WTC11 (cell line): ENCODE data around the gene SULT2B1. TPM values are rescaled to one million over a fixed set of nuclear protein-coding genes. Genes with fewer than 3 reads are reported as not detected.

ENCODE experiments used
- ATAC-seq: fragments of 200-7000 bp; cut with Tn5 transposase; 2 replicates; pipeline ENCODE4 v1.10.0; 2021; ENCODE audit warnings: mild to moderate bottlenecking, moderate library complexity
- CTCF ChIA-PET: fragments of 300-600 bp; sonication (Branson Sonifier 250); formaldehyde crosslinking; loops from one replicate; lab custom pipeline; 2021; ENCODE audit warnings: antibody characterized with exemption; lab: Charles Lee
- POLR2A ChIA-PET: fragments of 350-600 bp; sonication (Branson Sonifier 250); formaldehyde crosslinking; loops from one replicate; lab custom pipeline; 2021; ENCODE audit warnings: antibody characterized with exemption; lab: Charles Lee
- DNase-seq: peaks from one replicate; pipeline ENCODE4 v3.0.0; 2021; ENCODE audit warnings: low spot score
- H3K27ac Mint-ChIP-seq: 2 replicates; pipeline ENCODE4 v1.8.0; 2021; ENCODE audit warnings: mixed read lengths
- H3K27me3 Mint-ChIP-seq: 2 replicates; pipeline ENCODE4 v1.8.0; 2021; ENCODE audit warnings: low read depth, mild to moderate bottlenecking, moderate library complexity, mixed read lengths
- H3K36me3 Mint-ChIP-seq: 2 replicates; pipeline ENCODE4 v1.8.0; 2021; ENCODE audit warnings: mixed read lengths
- H3K4me1 Mint-ChIP-seq: 2 replicates; pipeline ENCODE4 v1.8.0; 2022; ENCODE audit warnings: mixed read lengths
- H3K4me3 Mint-ChIP-seq: 2 replicates; pipeline ENCODE4 v1.8.0; 2021; ENCODE audit warnings: mild to moderate bottlenecking, moderate library complexity, mixed read lengths
- H3K9me3 Mint-ChIP-seq: 2 replicates; pipeline ENCODE4 v1.8.0; 2021; ENCODE audit warnings: mixed read lengths
- AFF4 ChIP-seq: sonication (generic); formaldehyde crosslinking; IDR thresholded peaks from 2 replicates; pipeline ENCODE4 v1.8.1; 2023; ENCODE audit warnings: mild to moderate bottlenecking, missing genetic modification reagents, borderline replicate concordance
- CREM ChIP-seq: sonication (generic); formaldehyde crosslinking; IDR thresholded peaks from 2 replicates; pipeline ENCODE4 v1.8.1; 2022; ENCODE audit warnings: mild to moderate bottlenecking, missing genetic modification reagents, moderate library complexity
- ELF4 ChIP-seq: sonication (generic); formaldehyde crosslinking; IDR thresholded peaks from 2 replicates; pipeline ENCODE4 v1.8.1; 2022; ENCODE audit warnings: low read depth, mild to moderate bottlenecking, moderate library complexity, missing genetic modification reagents
- EMX1 ChIP-seq: fragments of 250-450 bp; sonication (Bioruptor Pico); IDR thresholded peaks from 2 replicates; pipeline ENCODE4 v1.8.0; 2021; ENCODE audit warnings: mild to moderate bottlenecking
- ETV6 ChIP-seq: sonication (generic); formaldehyde crosslinking; IDR thresholded peaks from 2 replicates; pipeline ENCODE4 v1.8.1; 2022; ENCODE audit warnings: mild to moderate bottlenecking, missing genetic modification reagents
- FOXK1 ChIP-seq: sonication (generic); formaldehyde crosslinking; IDR thresholded peaks from 2 replicates; pipeline ENCODE4 v1.8.0; 2022; ENCODE audit warnings: mild to moderate bottlenecking, moderate library complexity, missing genetic modification reagents
- FOXP1 ChIP-seq: sonication (generic); formaldehyde crosslinking; IDR thresholded peaks from 2 replicates; pipeline ENCODE4 v1.8.0; 2022; ENCODE audit warnings: missing genetic modification reagents, mild to moderate bottlenecking, moderate library complexity, borderline replicate concordance
- GRHL2 ChIP-seq: fragments of 250-450 bp; sonication (Bioruptor Pico); IDR thresholded peaks from 2 replicates; pipeline ENCODE4 v1.8.0; 2022; ENCODE audit warnings: mild to moderate bottlenecking, moderate library complexity; ENCODE audit not compliant: insufficient replicate concordance, severe bottlenecking
- IRF2 ChIP-seq: sonication (generic); formaldehyde crosslinking; IDR thresholded peaks from 2 replicates; pipeline ENCODE4 v1.8.0; 2022; ENCODE audit warnings: low read depth, missing genetic modification reagents, borderline replicate concordance
- KAT7 ChIP-seq: sonication (generic); formaldehyde crosslinking; IDR thresholded peaks from 2 replicates; pipeline ENCODE4 v1.8.1; 2023; ENCODE audit warnings: missing genetic modification reagents, mild to moderate bottlenecking, borderline replicate concordance
- MAX ChIP-seq: sonication (generic); formaldehyde crosslinking; IDR thresholded peaks from 2 replicates; pipeline ENCODE4 v1.8.0; 2022; ENCODE audit warnings: mild to moderate bottlenecking, missing genetic modification reagents
- NR1H2 ChIP-seq: sonication (generic); formaldehyde crosslinking; IDR thresholded peaks from 2 replicates; pipeline ENCODE4 v1.9.0; 2021; ENCODE audit warnings: mild to moderate bottlenecking, moderate library complexity, missing genetic modification reagents
- RELA ChIP-seq: sonication (generic); formaldehyde crosslinking; IDR thresholded peaks from 2 replicates; pipeline ENCODE4 v1.8.1; 2022; ENCODE audit warnings: missing genetic modification reagents, mild to moderate bottlenecking, borderline replicate concordance
- RORB ChIP-seq: fragments of 250-450 bp; sonication (Bioruptor Pico); IDR thresholded peaks from 2 replicates; pipeline ENCODE4 v1.9.0; 2021; ENCODE audit warnings: mild to moderate bottlenecking
- ZBTB21 ChIP-seq: sonication (generic); formaldehyde crosslinking; IDR thresholded peaks from 2 replicates; pipeline ENCODE4 v1.8.1; 2023; ENCODE audit warnings: mild to moderate bottlenecking, missing genetic modification reagents, borderline replicate concordance
- ZNF281 ChIP-seq: sonication (generic); formaldehyde crosslinking; IDR thresholded peaks from 2 replicates; pipeline ENCODE4 v1.8.0; 2023; ENCODE audit warnings: mild to moderate bottlenecking, missing genetic modification reagents
- ZNF416 ChIP-seq: fragments of 250-450 bp; sonication (Bioruptor Pico); IDR thresholded peaks from 2 replicates; pipeline ENCODE4 v1.9.0; 2021; ENCODE audit warnings: mild to moderate bottlenecking, inconsistent platforms
- ZNF512 ChIP-seq: sonication (generic); formaldehyde crosslinking; IDR thresholded peaks from 2 replicates; pipeline ENCODE4 v1.8.1; 2022; ENCODE audit warnings: missing genetic modification reagents, borderline replicate concordance
- ZNF671 ChIP-seq: fragments of 250-450 bp; sonication (Bioruptor Pico); IDR thresholded peaks from 2 replicates; pipeline ENCODE4 v1.8.0; 2021; ENCODE audit warnings: mild to moderate bottlenecking
- total RNA-seq: library from RNA; stranded (reverse); gene quantifications from 3 replicates; pipeline ENCODE4 v1.2.3, GENCODE V29; 2021
- TF ChIP-seq, protein P1 (sequence below): fragments of 200-600 bp; IDR thresholded peaks from 2 replicates; pipeline ENCODE4 v1.8.0; 2022; ENCODE audit warnings: antibody characterized with exemption
- TF ChIP-seq, protein P2 (sequence below): sonication (generic); formaldehyde crosslinking; conservative IDR thresholded peaks from 2 replicates; pipeline ENCODE4 v1.8.1; 2022; ENCODE audit warnings: mild to moderate bottlenecking, missing genetic modification reagents
- TF ChIP-seq, protein P3 (sequence below): sonication (generic); formaldehyde crosslinking; IDR thresholded peaks from 2 replicates; pipeline ENCODE4 v1.8.0; 2023; ENCODE audit warnings: missing genetic modification reagents
- TF ChIP-seq, protein P4 (sequence below): sonication (generic); formaldehyde crosslinking; IDR thresholded peaks from 2 replicates; pipeline ENCODE4 v1.8.1; 2023; ENCODE audit warnings: mild to moderate bottlenecking, missing genetic modification reagents

SULT2B1 gene
- total RNA-seq, 1 experiment from 2014 or later, result 0.96 TPM

DNA sequence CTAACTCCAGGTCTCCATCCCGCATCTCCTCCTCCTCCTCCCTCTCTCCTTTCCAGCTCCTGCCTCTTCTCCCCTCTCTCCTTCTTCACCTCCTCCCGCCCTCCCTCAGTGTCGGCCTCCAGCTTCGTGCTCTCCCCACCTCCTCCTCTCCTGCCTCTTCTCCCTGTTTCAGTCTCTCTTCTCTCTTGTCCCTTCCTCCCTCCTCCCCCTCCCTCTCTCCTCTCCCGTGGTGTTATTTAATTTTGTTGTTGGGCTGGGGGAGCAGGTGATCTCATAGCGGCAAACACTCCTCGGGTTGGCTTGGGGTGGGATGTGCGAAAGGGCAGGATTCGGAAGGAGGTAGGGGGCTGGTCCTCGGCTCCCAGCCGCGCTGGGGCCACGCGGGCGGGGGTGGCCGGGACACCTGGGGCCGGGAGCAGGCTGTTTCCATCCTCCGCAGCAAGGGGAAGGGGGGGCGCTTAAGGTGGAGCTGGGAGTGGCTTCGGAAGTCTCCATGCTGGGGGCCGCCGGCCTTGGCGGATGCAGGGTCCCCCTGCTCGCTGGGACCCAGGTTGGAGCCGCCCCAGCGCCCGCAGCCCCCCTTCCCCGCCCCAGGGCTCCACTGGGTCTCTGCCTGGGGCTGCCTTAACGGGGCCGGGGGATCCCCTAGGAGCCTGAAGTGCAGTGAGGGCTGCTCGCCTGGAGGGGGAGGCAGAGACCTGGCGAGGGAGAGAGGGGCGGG, 94.2 kb downstream of the SULT2B1 start, which contains the start of gene CA11:
Gene CA11 (minus strand): TSS at position 187 of the 721 bp plus-strand sequence. CDS start 555 bp downstream, outside the sequence.
- DNase-seq (peak; percentile 97), ATAC-seq (peak; percentile 85)
- Mint-ChIP-seq H3K4me1 (peaks cover 9% of the 10 kb centered on the region), H3K27ac (peak within 1 kb of the TSS; percentile 84), H3K4me3 (peak within 1 kb of the TSS; percentile 85), H3K27me3 (no peaks in the 10 kb centered on the region; the same call in none of the 2 replicates), H3K9me3 (peaks cover 3% of the 10 kb centered on the region), H3K36me3 (peaks cover 2% of the 10 kb centered on the region; the same call in 1 of the 2 replicates)
- ChIA-PET POLR2A (interaction anchor here (0.5 to 2.7 kb wide), 15 partner anchors 12 to 781 kb away, joined by 3 to 20 read pairs (median 4); partner anchors contain the start of genes BCAT2, FAM83E, FUT2 and SPHK2), CTCF (interaction anchor here (0.5 to 2.4 kb wide), 38 partner anchors 9 to 579 kb away, joined by 3 to 41 read pairs (median 6); partner anchors contain the start of genes BCAT2, DBP, FUT2 and GYS1)
- no peak for TF ChIP-seq RELA
- no peak for TF ChIP-seq NR1H2 (CRISPR knock-in tag)
- TF ChIP-seq ZNF671, result no peak
- TF ChIP-seq CREM (CRISPR knock-in tag), result no peak
- no peak for TF ChIP-seq KAT7 (CRISPR knock-in tag)
- TF ChIP-seq, protein P1, sequence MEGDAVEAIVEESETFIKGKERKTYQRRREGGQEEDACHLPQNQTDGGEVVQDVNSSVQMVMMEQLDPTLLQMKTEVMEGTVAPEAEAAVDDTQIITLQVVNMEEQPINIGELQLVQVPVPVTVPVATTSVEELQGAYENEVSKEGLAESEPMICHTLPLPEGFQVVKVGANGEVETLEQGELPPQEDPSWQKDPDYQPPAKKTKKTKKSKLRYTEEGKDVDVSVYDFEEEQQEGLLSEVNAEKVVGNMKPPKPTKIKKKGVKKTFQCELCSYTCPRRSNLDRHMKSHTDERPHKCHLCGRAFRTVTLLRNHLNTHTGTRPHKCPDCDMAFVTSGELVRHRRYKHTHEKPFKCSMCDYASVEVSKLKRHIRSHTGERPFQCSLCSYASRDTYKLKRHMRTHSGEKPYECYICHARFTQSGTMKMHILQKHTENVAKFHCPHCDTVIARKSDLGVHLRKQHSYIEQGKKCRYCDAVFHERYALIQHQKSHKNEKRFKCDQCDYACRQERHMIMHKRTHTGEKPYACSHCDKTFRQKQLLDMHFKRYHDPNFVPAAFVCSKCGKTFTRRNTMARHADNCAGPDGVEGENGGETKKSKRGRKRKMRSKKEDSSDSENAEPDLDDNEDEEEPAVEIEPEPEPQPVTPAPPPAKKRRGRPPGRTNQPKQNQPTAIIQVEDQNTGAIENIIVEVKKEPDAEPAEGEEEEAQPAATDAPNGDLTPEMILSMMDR, result peak; percentile 72
- peak; percentile 67; the same call in 1 of the 2 replicates for TF ChIP-seq FOXP1
- TF ChIP-seq ZNF512 (CRISPR knock-in tag), result no peak
- TF ChIP-seq ZNF416 (CRISPR knock-in tag), result 0 out of 2 replicates have a peak, but pooled peaks have one; percentile 24
- TF ChIP-seq RORB (CRISPR knock-in tag), result no peak
- no peak for TF ChIP-seq ZBTB21 (CRISPR knock-in tag)
- 0 out of 2 replicates have a peak, but pooled peaks have one; percentile 22 for TF ChIP-seq ZNF281 (CRISPR knock-in tag)
- peak; percentile 61; the same call in 1 of the 2 replicates for TF ChIP-seq FOXK1 (CRISPR knock-in tag)
- peak; percentile 72; the same call in 1 of the 2 replicates for TF ChIP-seq AFF4 (CRISPR knock-in tag)
- TF ChIP-seq IRF2 (CRISPR knock-in tag), result no peak
- TF ChIP-seq EMX1 (CRISPR knock-in tag), result no peak
- TF ChIP-seq GRHL2 (CRISPR knock-in tag), result no peak
- TF ChIP-seq MAX (CRISPR knock-in tag), result peak; percentile 80
- TF ChIP-seq ELF4 (CRISPR knock-in tag), result no peak
- TF ChIP-seq, protein P2, sequence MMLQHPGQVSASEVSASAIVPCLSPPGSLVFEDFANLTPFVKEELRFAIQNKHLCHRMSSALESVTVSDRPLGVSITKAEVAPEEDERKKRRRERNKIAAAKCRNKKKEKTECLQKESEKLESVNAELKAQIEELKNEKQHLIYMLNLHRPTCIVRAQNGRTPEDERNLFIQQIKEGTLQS (CRISPR knock-in tag), result no peak
- TF ChIP-seq ETV6 (CRISPR knock-in tag), result no peak
- TF ChIP-seq, protein P3, sequence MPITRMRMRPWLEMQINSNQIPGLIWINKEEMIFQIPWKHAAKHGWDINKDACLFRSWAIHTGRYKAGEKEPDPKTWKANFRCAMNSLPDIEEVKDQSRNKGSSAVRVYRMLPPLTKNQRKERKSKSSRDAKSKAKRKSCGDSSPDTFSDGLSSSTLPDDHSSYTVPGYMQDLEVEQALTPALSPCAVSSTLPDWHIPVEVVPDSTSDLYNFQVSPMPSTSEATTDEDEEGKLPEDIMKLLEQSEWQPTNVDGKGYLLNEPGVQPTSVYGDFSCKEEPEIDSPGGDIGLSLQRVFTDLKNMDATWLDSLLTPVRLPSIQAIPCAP (CRISPR knock-in tag), result no peak
- TF ChIP-seq, protein P4, sequence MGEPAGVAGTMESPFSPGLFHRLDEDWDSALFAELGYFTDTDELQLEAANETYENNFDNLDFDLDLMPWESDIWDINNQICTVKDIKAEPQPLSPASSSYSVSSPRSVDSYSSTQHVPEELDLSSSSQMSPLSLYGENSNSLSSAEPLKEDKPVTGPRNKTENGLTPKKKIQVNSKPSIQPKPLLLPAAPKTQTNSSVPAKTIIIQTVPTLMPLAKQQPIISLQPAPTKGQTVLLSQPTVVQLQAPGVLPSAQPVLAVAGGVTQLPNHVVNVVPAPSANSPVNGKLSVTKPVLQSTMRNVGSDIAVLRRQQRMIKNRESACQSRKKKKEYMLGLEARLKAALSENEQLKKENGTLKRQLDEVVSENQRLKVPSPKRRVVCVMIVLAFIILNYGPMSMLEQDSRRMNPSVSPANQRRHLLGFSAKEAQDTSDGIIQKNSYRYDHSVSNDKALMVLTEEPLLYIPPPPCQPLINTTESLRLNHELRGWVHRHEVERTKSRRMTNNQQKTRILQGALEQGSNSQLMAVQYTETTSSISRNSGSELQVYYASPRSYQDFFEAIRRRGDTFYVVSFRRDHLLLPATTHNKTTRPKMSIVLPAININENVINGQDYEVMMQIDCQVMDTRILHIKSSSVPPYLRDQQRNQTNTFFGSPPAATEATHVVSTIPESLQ (CRISPR knock-in tag), result no peak
